MM.1S (cell line): ENCODE data around the gene TMEM123.

ENCODE experiments used
- DNase-seq: peaks from one replicate; pipeline ENCODE4 v3.0.0-alpha.2; 2015
- H2AFZ ChIP-seq: fragments of 300-600 bp; sonication (generic); 2 replicates; pipeline ENCODE4 v1.6.0; 2016; ENCODE audit warnings: antibody characterized with exemption, low read length
- H3F3A ChIP-seq: fragments of 300-600 bp; sonication (generic); 2 replicates; pipeline ENCODE4 v1.6.1; 2016; ENCODE audit warnings: mild to moderate bottlenecking, antibody characterized with exemption, low read length, moderate library complexity, mixed read lengths; ENCODE audit not compliant: insufficient read depth
- H3K27ac ChIP-seq: fragments of 300-600 bp; sonication (generic); 2 replicates; pipeline ENCODE4 v1.5.1; 2016; ENCODE audit warnings: mild to moderate bottlenecking, low read length
- H3K27me3 ChIP-seq: fragments of 300-600 bp; sonication (generic); replicated peaks from 2 replicates; pipeline ENCODE4 v1.6.0; 2016; ENCODE audit warnings: low read length; ENCODE audit not compliant: insufficient read depth
- H3K36me3 ChIP-seq: fragments of 300-600 bp; sonication (generic); replicated peaks from 2 replicates; pipeline ENCODE4 v1.6.1; 2016; ENCODE audit warnings: mild to moderate bottlenecking, low read length, mixed read lengths; ENCODE audit not compliant: insufficient read depth
- H3K4me1 ChIP-seq: fragments of 300-600 bp; sonication (generic); 2 replicates; pipeline ENCODE4 v1.6.1; 2016; ENCODE audit warnings: low read length, mixed read lengths
- H3K4me2 ChIP-seq: fragments of 300-600 bp; sonication (generic); 2 replicates; pipeline ENCODE4 v1.6.0; 2016; ENCODE audit warnings: low read depth, low read length
- H3K4me3 ChIP-seq: fragments of 300-600 bp; sonication (generic); 2 replicates; pipeline ENCODE4 v1.5.1; 2016; ENCODE audit warnings: low read length, mixed read lengths
- H3K79me2 ChIP-seq: fragments of 300-600 bp; sonication (generic); 2 replicates; pipeline ENCODE4 v1.6.1; 2016; ENCODE audit warnings: mixed run types, low read length, mixed read lengths
- H3K9ac ChIP-seq: fragments of 300-600 bp; sonication (generic); 2 replicates; pipeline ENCODE4 v1.6.1; 2016; ENCODE audit warnings: low read length, mixed read lengths
- H3K9me2 ChIP-seq: fragments of 300-600 bp; sonication (generic); replicated peaks from 2 replicates; pipeline ENCODE4 v1.6.1; 2016; ENCODE audit warnings: mild to moderate bottlenecking, low read length, mixed read lengths; ENCODE audit not compliant: insufficient read depth
- H3K9me3 ChIP-seq: fragments of 300-600 bp; sonication (generic); replicated peaks from 2 replicates; pipeline ENCODE4 v1.6.1; 2016; ENCODE audit warnings: mild to moderate bottlenecking, low read length, mixed read lengths; ENCODE audit not compliant: insufficient read depth
- H4K20me1 ChIP-seq: fragments of 300-600 bp; sonication (generic); 2 replicates; pipeline ENCODE4 v1.6.1; 2016; ENCODE audit warnings: mild to moderate bottlenecking, low read length, moderate library complexity, mixed read lengths; ENCODE audit not compliant: insufficient read depth
- CTCF ChIP-seq: fragments of 300-600 bp; sonication (generic); IDR thresholded peaks from 2 replicates; pipeline ENCODE4 v1.5.1; 2016; ENCODE audit warnings: antibody characterized with exemption, low read length, mixed read lengths
- EZH2 ChIP-seq: fragments of 300-600 bp; sonication (generic); optimal IDR thresholded peaks from 2 replicates; pipeline ENCODE3; 2017; ENCODE audit warnings: low read depth, mild to moderate bottlenecking, antibody characterized with exemption, low read length, mixed read lengths
- EZH2phosphoT487 ChIP-seq: fragments of 300-600 bp; sonication (generic); IDR thresholded peaks from 2 replicates; pipeline ENCODE4 v1.6.1; 2018; ENCODE audit warnings: antibody characterized with exemption, low read length

Gene TMEM123

GRCh38 chr11:102389253-102389652 lies 63.3 kb downstream of the TMEM123 start:
- H3K9me3 ChIP-seq: no peaks in the 10 kb centered on the region
- H2AFZ ChIP-seq: no peak overlapping the region
- H3K9ac ChIP-seq: no peak overlapping the region
- no peak for DNase-seq
- no peaks in the 10 kb centered on the region for H3F3A ChIP-seq
- H3K9me2 ChIP-seq: no peaks in the 10 kb centered on the region
- no peak for TF ChIP-seq EZH2
- TF ChIP-seq EZH2phosphoT487: no peak
- no peak for TF ChIP-seq CTCF
- no peaks in the 10 kb centered on the region for H4K20me1 ChIP-seq
- H3K4me2 ChIP-seq: no peak overlapping the region
- H3K27me3 ChIP-seq: no peaks in the 10 kb centered on the region
- no peaks in the 10 kb centered on the region for H3K79me2 ChIP-seq
- no peaks in the 10 kb centered on the region for H3K36me3 ChIP-seq
- no peaks in the 10 kb centered on the region for H3K4me1 ChIP-seq
- no peak overlapping the region for H3K4me3 ChIP-seq
- no peak overlapping the region for H3K27ac ChIP-seq

GRCh38 chr11:102387043-102387781 lies 65.4 kb downstream of the TMEM123 start:
- no peaks in the 10 kb centered on the region for H3K36me3 ChIP-seq
- no peaks in the 10 kb centered on the region for H3K9me3 ChIP-seq
- H3K4me1 ChIP-seq: no peaks in the 10 kb centered on the region
- H3K4me2 ChIP-seq: no peak overlapping the region
- H3K9ac ChIP-seq: no peak overlapping the region
- H2AFZ ChIP-seq: no peak overlapping the region
- no peaks in the 10 kb centered on the region for H4K20me1 ChIP-seq
- H3K9me2 ChIP-seq: no peaks in the 10 kb centered on the region
- TF ChIP-seq EZH2phosphoT487 (no peak), EZH2 (no peak), CTCF (no peak)
- no peaks in the 10 kb centered on the region for H3K79me2 ChIP-seq
- H3K27me3 ChIP-seq: no peaks in the 10 kb centered on the region
- H3K27ac ChIP-seq: no peak overlapping the region
- no peak for DNase-seq
- H3F3A ChIP-seq: no peaks in the 10 kb centered on the region
- H3K4me3 ChIP-seq: no peak overlapping the region

GRCh38 chr11:102386136-102386734 lies 66.3 kb downstream of the TMEM123 start:
- H3K27me3 ChIP-seq: no peaks in the 10 kb centered on the region
- H3K9me2 ChIP-seq: no peaks in the 10 kb centered on the region
- no peaks in the 10 kb centered on the region for H3K36me3 ChIP-seq
- no peaks in the 10 kb centered on the region for H3F3A ChIP-seq
- no peaks in the 10 kb centered on the region for H3K79me2 ChIP-seq
- H3K9me3 ChIP-seq: no peaks in the 10 kb centered on the region
- DNase-seq: no peak
- H3K9ac ChIP-seq: no peak overlapping the region
- no peak overlapping the region for H2AFZ ChIP-seq
- H3K27ac ChIP-seq: no peak overlapping the region
- H3K4me2 ChIP-seq: no peak overlapping the region
- H4K20me1 ChIP-seq: no peaks in the 10 kb centered on the region
- H3K4me1 ChIP-seq: no peaks in the 10 kb centered on the region
- H3K4me3 ChIP-seq: no peak overlapping the region
- TF ChIP-seq EZH2phosphoT487 (no peak), CTCF (no peak), EZH2 (no peak)
